K562 (cell line): ENCODE results near the gene EXOSC6. TPM values are rescaled to one million over a fixed set of nuclear protein-coding genes. Genes with fewer than 3 reads are reported as not detected.

ENCODE experiments used
- DMBX1 ChIP-seq: fragments of 250-450 bp; sonication (Bioruptor Pico); IDR thresholded peaks from 2 replicates; pipeline ENCODE4 v1.8.0; 2022; ENCODE audit warnings: inconsistent platforms, mild to moderate bottlenecking, moderate library complexity, borderline replicate concordance
- FOXM1 ChIP-seq, 2 experiments: fragments of 450-650 bp in 1 of 2; sonication (generic) in 1 of 2; formaldehyde crosslinking in 1 of 2; IDR thresholded peaks; 2 replicates each; pipeline versions ENCODE4 v1.6.1 to v1.9.0; 2017 to 2022; ENCODE audit warnings: low read depth in 2 of 2, mild to moderate bottlenecking in 2 of 2, missing genetic modification reagents in 1 of 2, moderate library complexity in 1 of 2
- KLF13 ChIP-seq: fragments of 450-650 bp; IDR thresholded peaks from 2 replicates; pipeline ENCODE4 v1.6.1; 2016; ENCODE audit warnings: missing genetic modification characterization, low read depth, mild to moderate bottlenecking, missing compliant biosample characterization, moderate library complexity, borderline replicate concordance
- MAFG ChIP-seq: fragments of 450-650 bp; conservative IDR thresholded peaks from 2 replicates; pipeline ENCODE4 v1.6.1; 2016; ENCODE audit warnings: missing genetic modification characterization, missing compliant biosample characterization
- NFYB ChIP-seq: IDR thresholded peaks from 2 replicates; pipeline ENCODE4 v1.6.1; 2011; ENCODE audit warnings: mild to moderate bottlenecking, moderate library complexity; ENCODE audit not compliant: insufficient read length; ENCODE audit errors: extremely low read depth
- PCBP1 ChIP-seq: fragments of 200-400 bp; formaldehyde crosslinking; IDR thresholded peaks from 2 replicates; pipeline ENCODE4 v1.6.1; 2018; ENCODE audit warnings: mild to moderate bottlenecking, low read depth, low read length; ENCODE audit not compliant: poor library complexity, severe bottlenecking
- RUNX1 ChIP-seq: sonication (generic); IDR thresholded peaks from 2 replicates; pipeline ENCODE4 v1.6.1; 2016; ENCODE audit warnings: antibody characterized with exemption, low read depth
- SMAD1 ChIP-seq: fragments of 150-350 bp; IDR thresholded peaks from 2 replicates; pipeline ENCODE4 v1.6.1; 2014; ENCODE audit warnings: low read length, low read depth; ENCODE audit not compliant: partially characterized antibody
- SMAD3 ChIP-seq: fragments of 450-650 bp; formaldehyde crosslinking; conservative IDR thresholded peaks from 2 replicates; pipeline ENCODE4 v1.4.0; 2020; ENCODE audit warnings: mild to moderate bottlenecking
- SNIP1 ChIP-seq: fragments of 450-650 bp; IDR thresholded peaks from 2 replicates; pipeline ENCODE4 v1.7.1; 2017; ENCODE audit warnings: low read depth, mild to moderate bottlenecking
- ZBTB1 ChIP-seq: sonication (generic); formaldehyde crosslinking; IDR thresholded peaks from 2 replicates; pipeline ENCODE4 v1.8.1; 2023; ENCODE audit warnings: missing genetic modification reagents, low read depth, mild to moderate bottlenecking, borderline replicate concordance
- ZNF239 ChIP-seq: fragments of 250-450 bp; sonication (Bioruptor Pico); IDR thresholded peaks from 2 replicates; pipeline ENCODE4 v1.4.0; 2020; ENCODE audit warnings: mild to moderate bottlenecking
- ZNF324 ChIP-seq: fragments of 250-450 bp; sonication (Bioruptor Pico); IDR thresholded peaks from 2 replicates; pipeline ENCODE4 v1.4.0; 2020; ENCODE audit warnings: mild to moderate bottlenecking
- ZNF436 ChIP-seq: fragments of 250-450, 450-650 bp; sonication (Bioruptor Pico); formaldehyde crosslinking; IDR thresholded peaks from 2 replicates; pipeline ENCODE4 v1.7.0; 2020; ENCODE audit warnings: mild to moderate bottlenecking
- ZNF57 ChIP-seq: fragments of 450-650 bp; formaldehyde crosslinking; IDR thresholded peaks from 2 replicates; pipeline ENCODE4 v1.4.0; 2020; ENCODE audit warnings: mild to moderate bottlenecking, moderate library complexity
- polyA plus RNA-seq, 8 experiments: library from polyadenylated mRNA; depleted of rRNA in 4 of 8; stranded (reverse) in 5 of 8; unstranded in 3 of 8; fragments of >200 nt; fragmentation: Nextera tagmentation in 2 of 8; fragmentation: Illumina TruSeq in 1 of 8; extraction: Ambion mirVana in 2 of 8; extraction: Trizol in 1 of 8; gene quantifications; 2 replicates each; pipeline versions ENCODE4 v1.2.1 to v1.2.3, GENCODE V29; 2011 to 2014; ENCODE audit warnings: inconsistent platforms in 1 of 8, missing spikeins in 1 of 8
- total RNA-seq, 7 experiments: library from RNA; depleted of rRNA in 6 of 7; stranded (reverse); fragments of >200 nt in 6 of 7; fragmentation: Illumina TruSeq in 2 of 7; extraction: Trizol in 2 of 7; gene quantifications; 2 replicates each; pipeline versions ENCODE4 v1.2.1 to v1.2.3, GENCODE V29; 2011 to 2021; ENCODE audit warnings: low replicate concordance in 1 of 7
- TF ChIP-seq, protein P1 (sequence below): fragments of 250-450 bp; sonication (Bioruptor Pico); IDR thresholded peaks from 2 replicates; pipeline ENCODE4 v1.5.0; 2020; ENCODE audit warnings: mild to moderate bottlenecking, borderline replicate concordance
- TF ChIP-seq, protein P2 (sequence below): fragments of 450-650 bp; IDR thresholded peaks from 2 replicates; pipeline ENCODE4 v1.6.1; 2018; ENCODE audit not compliant: partially characterized antibody
- TF ChIP-seq, protein P3 (sequence below): fragments of 250-450 bp; sonication (Bioruptor Pico); IDR thresholded peaks from 2 replicates; pipeline ENCODE4 v1.5.0; 2021
- TF ChIP-seq, protein P4 (sequence below): fragments of 250-450 bp; sonication (Bioruptor Pico); IDR thresholded peaks from 2 replicates; pipeline ENCODE4 v1.9.0; 2021; ENCODE audit warnings: mild to moderate bottlenecking

Gene EXOSC6
- total and polyA plus RNA-seq, 9 of the 15 experiments (the other 6 are each of a cell fraction or from before 2014, with no cell fraction given) = 9.2 to 29.0 (median 15.6) TPM

DNA sequence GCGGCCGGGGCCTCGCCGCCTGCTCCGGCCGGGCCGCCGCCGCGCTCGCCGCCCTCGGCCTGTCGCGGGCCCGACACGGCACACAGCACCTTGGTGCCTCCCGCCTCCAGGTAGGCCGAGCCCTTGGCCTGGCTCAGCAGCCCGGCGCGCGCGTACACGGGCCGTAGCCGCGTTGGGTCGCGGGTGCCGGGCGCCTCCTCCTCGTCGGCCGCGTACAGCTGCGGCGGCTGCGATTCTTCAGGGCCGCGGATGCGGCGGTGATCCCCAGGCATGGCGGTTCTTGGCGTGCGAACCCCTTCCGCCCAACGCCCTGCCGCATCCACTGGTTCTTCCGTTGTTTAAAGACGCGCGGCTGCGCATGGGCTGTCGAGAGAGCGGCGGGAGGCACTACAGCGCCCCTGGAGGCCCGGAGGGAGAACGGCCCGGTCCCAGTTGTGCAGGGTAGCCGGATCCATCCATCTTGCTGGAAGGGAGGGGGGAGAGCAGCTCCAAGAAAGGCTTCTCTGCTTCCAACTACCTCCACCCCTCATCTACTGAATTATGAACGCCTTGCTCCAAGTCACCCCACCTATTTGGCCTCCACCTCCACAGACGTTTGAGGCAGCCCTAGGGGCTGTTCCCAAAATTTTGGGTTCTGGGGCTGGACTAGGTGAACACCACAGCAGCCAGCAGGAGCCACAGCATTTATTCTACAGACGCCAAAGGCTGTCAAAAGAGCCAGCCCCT lies at the start of gene EXOSC6 (continued):
- TF ChIP-seq, protein P1, sequence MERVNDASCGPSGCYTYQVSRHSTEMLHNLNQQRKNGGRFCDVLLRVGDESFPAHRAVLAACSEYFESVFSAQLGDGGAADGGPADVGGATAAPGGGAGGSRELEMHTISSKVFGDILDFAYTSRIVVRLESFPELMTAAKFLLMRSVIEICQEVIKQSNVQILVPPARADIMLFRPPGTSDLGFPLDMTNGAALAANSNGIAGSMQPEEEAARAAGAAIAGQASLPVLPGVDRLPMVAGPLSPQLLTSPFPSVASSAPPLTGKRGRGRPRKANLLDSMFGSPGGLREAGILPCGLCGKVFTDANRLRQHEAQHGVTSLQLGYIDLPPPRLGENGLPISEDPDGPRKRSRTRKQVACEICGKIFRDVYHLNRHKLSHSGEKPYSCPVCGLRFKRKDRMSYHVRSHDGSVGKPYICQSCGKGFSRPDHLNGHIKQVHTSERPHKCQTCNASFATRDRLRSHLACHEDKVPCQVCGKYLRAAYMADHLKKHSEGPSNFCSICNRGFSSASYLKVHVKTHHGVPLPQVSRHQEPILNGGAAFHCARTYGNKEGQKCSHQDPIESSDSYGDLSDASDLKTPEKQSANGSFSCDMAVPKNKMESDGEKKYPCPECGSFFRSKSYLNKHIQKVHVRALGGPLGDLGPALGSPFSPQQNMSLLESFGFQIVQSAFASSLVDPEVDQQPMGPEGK (CRISPR knock-in tag) = 0 out of 2 replicates have a peak, but pooled peaks have one; percentile 71
- 0 out of 2 replicates have a peak, but pooled peaks have one; percentile 61 for TF ChIP-seq ZNF57 (CRISPR knock-in tag)
- peak; percentile 68 for TF ChIP-seq PCBP1
- TF ChIP-seq ZBTB1 = 0 out of 2 replicates have a peak, but pooled peaks have one; percentile 44
- TF ChIP-seq ZNF436 (CRISPR knock-in tag) = peak; percentile 87
- no peak for TF ChIP-seq MAFG (tag)
- TF ChIP-seq KLF13 (tag) = peak; percentile 27; the same call in 1 of the 2 replicates
- TF ChIP-seq ZNF239 = peak; percentile 33; the same call in 1 of the 2 replicates
- TF ChIP-seq SMAD3 (CRISPR knock-in tag) = peak; percentile 90
- TF ChIP-seq SMAD1 = peak; percentile 59
- no peak for TF ChIP-seq NFYB
- peak; percentile 60; the same call in 1 of the 2 replicates for TF ChIP-seq SNIP1
- TF ChIP-seq ZNF324 = peak; percentile 64; the same call in 1 of the 2 replicates
- no peak for TF ChIP-seq RUNX1
- TF ChIP-seq, protein P2, sequence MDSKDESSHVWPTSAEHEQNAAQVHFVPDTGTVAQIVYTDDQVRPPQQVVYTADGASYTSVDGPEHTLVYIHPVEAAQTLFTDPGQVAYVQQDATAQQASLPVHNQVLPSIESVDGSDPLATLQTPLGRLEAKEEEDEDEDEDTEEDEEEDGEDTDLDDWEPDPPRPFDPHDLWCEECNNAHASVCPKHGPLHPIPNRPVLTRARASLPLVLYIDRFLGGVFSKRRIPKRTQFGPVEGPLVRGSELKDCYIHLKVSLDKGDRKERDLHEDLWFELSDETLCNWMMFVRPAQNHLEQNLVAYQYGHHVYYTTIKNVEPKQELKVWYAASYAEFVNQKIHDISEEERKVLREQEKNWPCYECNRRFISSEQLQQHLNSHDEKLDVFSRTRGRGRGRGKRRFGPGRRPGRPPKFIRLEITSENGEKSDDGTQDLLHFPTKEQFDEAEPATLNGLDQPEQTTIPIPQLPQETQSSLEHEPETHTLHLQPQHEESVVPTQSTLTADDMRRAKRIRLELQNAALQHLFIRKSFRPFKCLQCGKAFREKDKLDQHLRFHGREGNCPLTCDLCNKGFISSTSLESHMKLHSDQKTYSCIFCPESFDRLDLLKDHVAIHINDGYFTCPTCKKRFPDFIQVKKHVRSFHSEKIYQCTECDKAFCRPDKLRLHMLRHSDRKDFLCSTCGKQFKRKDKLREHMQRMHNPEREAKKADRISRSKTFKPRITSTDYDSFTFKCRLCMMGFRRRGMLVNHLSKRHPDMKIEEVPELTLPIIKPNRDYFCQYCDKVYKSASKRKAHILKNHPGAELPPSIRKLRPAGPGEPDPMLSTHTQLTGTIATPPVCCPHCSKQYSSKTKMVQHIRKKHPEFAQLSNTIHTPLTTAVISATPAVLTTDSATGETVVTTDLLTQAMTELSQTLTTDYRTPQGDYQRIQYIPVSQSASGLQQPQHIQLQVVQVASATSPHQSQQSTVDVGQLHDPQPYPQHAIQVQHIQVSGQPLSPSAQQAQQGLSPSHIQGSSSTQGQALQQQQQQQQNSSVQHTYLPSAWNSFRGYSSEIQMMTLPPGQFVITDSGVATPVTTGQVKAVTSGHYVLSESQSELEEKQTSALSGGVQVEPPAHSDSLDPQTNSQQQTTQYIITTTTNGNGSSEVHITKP = peak; percentile 98
- TF ChIP-seq, protein P3, sequence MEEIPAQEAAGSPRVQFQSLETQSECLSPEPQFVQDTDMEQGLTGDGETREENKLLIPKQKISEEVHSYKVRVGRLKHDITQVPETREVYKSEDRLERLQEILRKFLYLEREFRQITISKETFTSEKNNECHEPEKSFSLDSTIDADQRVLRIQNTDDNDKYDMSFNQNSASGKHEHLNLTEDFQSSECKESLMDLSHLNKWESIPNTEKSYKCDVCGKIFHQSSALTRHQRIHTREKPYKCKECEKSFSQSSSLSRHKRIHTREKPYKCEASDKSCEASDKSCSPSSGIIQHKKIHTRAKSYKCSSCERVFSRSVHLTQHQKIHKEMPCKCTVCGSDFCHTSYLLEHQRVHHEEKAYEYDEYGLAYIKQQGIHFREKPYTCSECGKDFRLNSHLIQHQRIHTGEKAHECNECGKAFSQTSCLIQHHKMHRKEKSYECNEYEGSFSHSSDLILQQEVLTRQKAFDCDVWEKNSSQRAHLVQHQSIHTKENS = peak; percentile 90
- TF ChIP-seq FOXM1 (IDR thresholded peaks at IDR 0.05; ENCODE audit: low read depth) = peak; percentile 49; the same call in 1 of the 2 replicates
- peak; percentile 76; the same call in 1 of the 2 replicates for TF ChIP-seq FOXM1 (CRISPR knock-in tag; IDR thresholded peaks at IDR 0.05; ENCODE audit: low read depth)
- no peak for TF ChIP-seq DMBX1 (CRISPR knock-in tag)
- TF ChIP-seq, protein P4, sequence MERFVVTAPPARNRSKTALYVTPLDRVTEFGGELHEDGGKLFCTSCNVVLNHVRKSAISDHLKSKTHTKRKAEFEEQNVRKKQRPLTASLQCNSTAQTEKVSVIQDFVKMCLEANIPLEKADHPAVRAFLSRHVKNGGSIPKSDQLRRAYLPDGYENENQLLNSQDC (CRISPR knock-in tag) = peak; percentile 74
